Muscle of back (tissue), 11 donors: Measurements from ENCODE around the gene CABLES1. TPM values are rescaled to one million over a fixed set of nuclear protein-coding genes. Genes with fewer than 3 reads are reported as not detected.
"Not testable (repeated sequence)": the region's sequence is repeated elsewhere in the genome, so short reads cannot be mapped to it uniquely, and the experiment has no call there.

Experiments
- DNase-seq, 3 donors: peaks; one replicate each; pipeline versions ENCODE4 v3.0.0 to v3.0.0-alpha.2; 2013
- polyA plus RNA-seq, 10 donors: library from polyadenylated mRNA; unstranded; fragments of 120-200 nt; gene quantifications; one replicate each; pipeline ENCODE4 v1.2.1, GENCODE V29; 2013; ENCODE audit not compliant: insufficient read length in 10 of 10

CABLES1 gene
- polyA plus RNA-seq, 10 donors = 6.0 to 8.9 (median 7.1) TPM

DNA sequence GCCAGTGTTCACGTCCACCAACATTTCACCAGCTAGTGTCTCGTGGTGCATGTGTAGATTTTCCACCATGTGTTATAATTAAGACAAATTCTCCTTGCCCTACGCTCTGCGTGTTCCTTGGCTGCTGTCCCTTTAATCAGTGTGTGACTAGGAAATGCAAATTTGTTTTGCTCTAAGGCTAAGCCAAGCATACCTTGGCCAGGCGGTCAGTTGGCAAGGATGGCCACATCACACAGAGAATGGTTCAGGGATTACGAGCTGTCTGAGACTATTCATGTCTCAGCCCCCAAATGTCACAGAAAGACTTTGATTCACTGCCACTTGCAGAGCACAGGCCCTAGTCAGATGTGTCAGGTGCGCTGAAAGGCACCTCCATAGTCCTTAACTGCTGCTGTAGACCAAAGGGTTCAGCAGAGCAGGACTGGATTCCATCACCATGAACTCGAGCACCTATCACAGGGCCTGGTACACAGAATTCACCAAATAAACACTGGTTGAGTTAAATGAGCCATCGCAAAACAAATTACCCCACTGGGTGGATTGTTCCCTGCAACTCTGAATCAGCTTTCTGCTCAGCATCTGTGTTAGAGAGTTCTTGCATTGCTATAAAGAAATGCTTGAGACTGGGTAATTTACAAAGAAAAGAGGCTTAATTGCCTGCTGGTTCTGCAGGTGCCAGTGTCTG lies 128.4 kb downstream of the CABLES1 start:
- DNase-seq = no peak

- no peak for DNase-seq
These were observed 130.6 kb downstream of the CABLES1 start for GRCh38 chr18:23265682-23266399.

DNA sequence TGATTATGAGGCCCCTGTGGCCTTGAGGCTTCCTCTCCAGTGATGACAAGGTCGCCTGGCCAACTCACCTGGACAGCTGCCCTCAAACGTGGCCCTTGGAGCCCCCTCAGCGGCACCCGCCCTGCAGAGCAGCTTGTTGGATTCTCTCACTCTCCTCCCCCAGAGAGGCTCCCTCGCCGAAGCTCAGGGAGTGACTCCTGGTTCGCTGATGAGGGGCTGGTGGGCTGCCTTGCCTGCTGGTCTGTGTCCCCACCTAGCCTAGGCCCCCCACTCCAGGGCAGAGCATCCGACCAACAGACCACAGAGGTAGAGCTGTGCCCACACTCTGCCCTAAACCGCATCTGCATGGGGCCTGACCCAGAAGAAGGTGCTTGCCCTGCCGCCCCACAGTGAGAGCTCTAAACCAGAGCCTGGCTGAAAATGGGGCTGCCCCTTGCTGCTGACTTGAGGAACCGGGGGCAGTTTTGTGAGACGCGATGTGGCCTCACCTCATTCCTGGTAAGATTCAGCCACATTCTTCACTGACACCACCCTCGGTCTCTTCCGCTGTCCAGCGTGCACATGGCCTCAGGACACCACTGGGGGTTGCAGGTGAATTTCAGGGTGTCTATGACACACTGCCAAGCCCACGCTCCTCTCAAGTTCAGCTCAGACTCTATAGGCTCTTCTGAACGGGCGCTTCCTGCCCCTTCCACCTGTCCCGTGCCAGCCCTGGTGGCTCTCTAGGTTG lies 131.6 kb downstream of the CABLES1 start:
- DNase-seq = no peak

DNA sequence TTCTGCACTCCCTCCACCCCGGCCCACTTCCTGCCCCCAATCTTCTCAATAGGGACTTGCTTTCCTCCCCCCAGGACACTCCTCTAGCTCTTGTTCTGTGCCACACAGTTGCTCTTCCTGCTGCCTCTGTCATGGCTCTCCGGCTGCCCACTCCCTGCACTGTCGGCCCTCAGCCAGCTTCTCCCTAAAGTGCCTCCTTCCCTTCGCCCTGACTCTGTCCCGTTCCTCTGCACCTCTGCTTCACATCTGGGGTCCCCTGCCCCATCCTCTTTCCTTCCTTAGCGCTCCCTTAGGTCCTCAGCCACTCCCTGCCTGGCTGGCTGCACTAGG lies 132.1 kb downstream of the CABLES1 start:
- no peak for DNase-seq

DNA sequence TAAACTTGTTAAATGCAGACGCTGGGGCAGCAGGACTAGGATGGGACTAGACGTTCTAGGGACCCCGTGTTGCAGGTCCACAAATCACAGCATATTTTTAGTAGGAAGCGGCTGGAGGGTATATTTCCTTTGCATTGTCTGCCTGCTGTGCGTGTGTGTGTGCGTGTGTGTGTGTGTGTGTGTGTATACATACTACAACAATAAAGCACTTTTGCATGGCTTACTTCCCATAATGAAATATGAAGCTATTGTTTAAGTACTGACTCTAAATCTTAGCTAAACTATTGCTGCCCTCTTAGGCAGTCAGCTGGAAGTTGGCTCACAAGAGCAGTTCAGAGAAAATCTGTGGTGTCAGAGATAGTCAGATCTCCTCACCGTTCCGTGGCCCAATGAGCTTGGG lies 133.4 kb downstream of the CABLES1 start:
- no peak for DNase-seq

GRCh38 chr18:23269068-23269467 lies 133.8 kb downstream of the CABLES1 start:
- DNase-seq = not testable (repeated sequence)

GRCh38 chr18:23269928-23270327 lies 134.6 kb downstream of the CABLES1 start:
- DNase-seq = no peak

DNA sequence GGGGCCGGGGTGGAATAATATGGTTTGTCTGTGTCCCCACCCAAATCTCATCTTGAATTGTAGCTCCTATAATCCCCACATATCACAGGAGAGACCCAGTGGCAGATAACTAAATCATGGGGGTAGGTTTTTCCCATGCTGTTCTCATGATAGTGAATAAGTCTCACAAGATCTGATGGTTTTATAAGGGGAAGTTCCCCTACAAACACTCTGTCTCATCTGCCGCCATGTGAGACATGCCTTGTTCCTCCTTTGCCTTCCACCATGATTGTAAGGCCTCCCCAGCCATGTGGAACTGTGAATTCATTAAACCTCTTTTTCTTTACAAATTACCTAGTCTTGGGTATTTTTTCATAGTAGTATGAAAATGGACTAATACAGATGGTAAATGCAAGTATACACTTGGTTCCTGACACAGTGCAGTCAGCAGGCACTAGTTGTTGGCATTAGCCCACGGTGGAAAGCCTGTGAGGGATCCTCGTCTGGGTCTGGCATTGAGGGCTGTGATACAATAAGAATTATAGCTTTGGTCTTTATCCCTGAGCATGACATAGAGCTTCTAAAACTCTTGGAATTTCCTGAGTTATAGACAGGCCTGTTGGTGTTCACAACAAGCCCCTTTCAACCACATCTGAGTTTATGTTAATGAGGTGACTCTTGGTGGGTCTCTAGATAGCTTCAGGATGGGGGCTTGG lies 135.8 kb downstream of the CABLES1 start:
- DNase-seq = peak in 1 of 3 donors; percentile 18

DNA sequence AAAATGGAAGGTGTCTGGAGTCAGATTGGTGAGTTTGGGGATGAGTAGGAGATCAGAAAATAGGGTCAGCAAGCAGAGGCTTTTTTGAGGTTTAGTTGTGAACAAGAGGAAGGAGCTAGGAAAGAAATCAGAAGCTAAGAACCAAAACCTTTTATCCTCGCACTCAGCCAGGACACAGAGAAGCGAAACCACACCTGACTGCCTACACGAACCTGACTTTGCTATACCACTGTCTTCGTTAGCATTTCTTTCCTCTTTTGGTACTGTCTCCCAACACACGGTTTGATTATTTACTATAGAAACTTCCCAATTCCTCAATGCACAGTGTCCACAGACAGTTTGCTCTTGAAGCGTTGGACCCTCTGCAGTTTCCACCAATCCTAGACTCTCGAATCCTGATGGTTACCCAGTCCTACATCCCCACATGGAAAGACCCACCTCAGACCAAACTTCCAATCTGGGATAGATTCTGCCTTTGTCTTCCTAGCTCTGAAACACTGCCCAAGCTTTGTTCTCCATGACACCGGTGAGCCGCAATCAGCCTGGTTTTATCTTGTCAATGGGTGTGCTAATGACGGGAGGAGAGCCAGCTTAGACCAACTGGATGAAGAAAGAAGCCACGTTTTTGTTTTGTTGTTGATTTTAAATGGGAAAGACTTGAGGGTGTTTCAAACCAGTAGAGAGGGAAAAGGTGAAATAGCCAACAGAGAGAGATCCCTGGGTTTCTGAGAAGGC lies 137.4 kb downstream of the CABLES1 start:
- no peak for DNase-seq

- no peak for DNase-seq
These were observed 138.2 kb downstream of the CABLES1 start for GRCh38 chr18:23273443-23273966.

- DNase-seq = no peak
These were observed 139.6 kb downstream of the CABLES1 start for GRCh38 chr18:23274638-23275482.

- DNase-seq = peak in 1 of 3 donors; percentile 38
These were observed 141.2 kb downstream of the CABLES1 start for GRCh38 chr18:23276451-23276850.

DNA sequence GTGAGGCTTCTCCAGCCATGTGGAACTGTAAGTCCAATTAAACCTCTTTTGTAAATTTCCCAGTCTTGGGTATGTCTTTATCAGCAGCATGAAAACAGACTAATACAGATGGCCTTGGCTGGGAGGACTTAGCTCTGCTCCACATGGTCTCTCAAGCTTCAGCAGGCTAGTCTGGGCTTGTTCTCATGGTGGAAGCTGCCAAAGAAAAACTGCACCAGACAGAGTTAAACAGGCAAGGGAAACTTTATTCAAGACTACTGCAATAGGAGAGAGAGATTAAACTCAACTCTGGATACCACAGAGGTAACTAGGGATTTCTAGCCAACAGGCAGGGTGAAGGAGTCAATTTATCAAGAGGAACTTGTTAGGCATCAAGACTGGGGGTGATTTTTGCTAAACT lies 142.1 kb downstream of the CABLES1 start:
- no peak for DNase-seq

- no peak for DNase-seq
These were observed 144.6 kb downstream of the CABLES1 start for GRCh38 chr18:23279931-23280330.

- no peak for DNase-seq
These were observed 145.6 kb downstream of the CABLES1 start for GRCh38 chr18:23280844-23281243.

GRCh38 chr18:23281626-23282436 lies 146.5 kb downstream of the CABLES1 start:
- no peak for DNase-seq

DNA sequence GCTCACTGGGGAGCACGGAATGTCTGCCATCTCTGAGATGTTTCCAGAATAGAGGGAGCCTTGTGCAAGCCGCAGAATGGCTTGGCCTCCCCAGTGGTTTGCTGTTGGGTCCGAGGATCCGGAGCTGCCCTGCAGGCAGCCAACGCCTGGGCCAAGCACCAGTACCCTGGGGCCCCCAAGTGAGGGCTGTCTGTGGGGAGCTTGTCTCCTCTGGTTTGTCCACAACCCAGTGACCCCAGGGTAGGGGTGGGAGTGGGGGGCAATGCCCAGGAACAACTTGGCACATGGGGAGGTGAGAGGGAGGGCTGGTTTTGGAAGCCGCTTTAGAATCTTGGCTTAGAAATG lies 147.1 kb downstream of the CABLES1 start:
- DNase-seq = no peak

- DNase-seq = no peak
These were observed 148.7 kb downstream of the CABLES1 start for GRCh38 chr18:23283916-23284430.

- DNase-seq = no peak
These were observed 149.3 kb downstream of the CABLES1 start for GRCh38 chr18:23284629-23285028.
